Ishikawa (cell line): ENCODE results near the gene RPTOR.

Experiments
- CREB1 ChIP-seq: IDR thresholded peaks from 2 replicates; pipeline ENCODE4 v1.6.1; 2012; ENCODE audit warnings: low read depth
- EGR1 ChIP-seq: IDR thresholded peaks from 2 replicates; pipeline ENCODE4 v1.6.1; 2012
- EP300 ChIP-seq: IDR thresholded peaks from 2 replicates; pipeline ENCODE4 v1.6.1; 2012; ENCODE audit warnings: borderline replicate concordance
- RAD21 ChIP-seq: IDR thresholded peaks from 2 replicates; pipeline ENCODE4 v1.6.1; 2012; ENCODE audit warnings: low read depth
- TEAD4 ChIP-seq: IDR thresholded peaks from 2 replicates; pipeline ENCODE4 v1.6.1; 2012
- USF1 ChIP-seq: IDR thresholded peaks from 2 replicates; pipeline ENCODE4 v1.6.1; 2012

- no peak for TF ChIP-seq EGR1
- no peak for TF ChIP-seq TEAD4
- TF ChIP-seq EP300, result no peak
- TF ChIP-seq RAD21, result no peak
- TF ChIP-seq USF1, result no peak
- TF ChIP-seq CREB1, result no peak
Measured at GRCh38 chr17:81012574-81013447, 468.2 kb downstream of the RPTOR start.
